IMR-90 (cell line): ENCODE results near the gene EYS. TPM values are rescaled to one million over a fixed set of nuclear protein-coding genes. Genes with fewer than 3 reads are reported as not detected.

ENCODE experiments used
- ATAC-seq: fragments of 200-7000 bp; cut with Tn5 transposase; 2 replicates; pipeline ENCODE4 v1.9.1; 2020; ENCODE audit warnings: low read depth, mild to moderate bottlenecking, moderate library complexity
- BruUV-seq: library from RNA; stranded (reverse); fragments of 400-500 nt; replicated peaks from 2 replicates; lab custom pipeline; 2021; lab: Mats Ljungman, UMichigan
- CTCF ChIA-PET: fragments of 300-600 bp; formaldehyde crosslinking; extraction: SDS; loops from one replicate; lab custom pipeline; 2021; ENCODE audit warnings: antibody characterized with exemption; lab: Yijun Ruan, JAX
- POLR2A ChIA-PET: fragments of 300-600 bp; sonication (Branson Sonifier 250); formaldehyde crosslinking; loops from one replicate; lab custom pipeline; 2022; ENCODE audit warnings: antibody characterized with exemption; ENCODE audit not compliant: unreplicated experiment; lab: Charles Lee
- DNase-seq: peaks from one replicate; pipeline ENCODE4 v3.0.0; 2013
- H2AFZ ChIP-seq: replicated peaks from 2 replicates; pipeline ENCODE3; 2013; ENCODE audit warnings: low read length, mild to moderate bottlenecking; ENCODE audit not compliant: poor library complexity
- H2AK5ac ChIP-seq: 2 replicates; pipeline ENCODE4 v1.6.1; 2013; ENCODE audit warnings: low read depth, low read length, inconsistent platforms
- H2AK9ac ChIP-seq: replicated peaks from 2 replicates; pipeline ENCODE3; 2013; ENCODE audit warnings: mild to moderate bottlenecking, low read depth, low read length, moderate library complexity; ENCODE audit not compliant: poor library complexity
- H2BK120ac ChIP-seq: 2 replicates; pipeline ENCODE4 v1.6.1; 2013; ENCODE audit warnings: low read depth, low read length, inconsistent platforms
- H2BK15ac ChIP-seq: 3 replicates; pipeline ENCODE4 v1.6.1; 2013; ENCODE audit warnings: low read depth, low read length, inconsistent platforms
- H2BK20ac ChIP-seq: 2 replicates; pipeline ENCODE4 v1.6.1; 2013; ENCODE audit warnings: low read depth, mild to moderate bottlenecking, inconsistent platforms, low read length, moderate library complexity
- H2BK5ac ChIP-seq: 2 replicates; pipeline ENCODE4 v1.6.1; 2013; ENCODE audit warnings: mild to moderate bottlenecking, low read depth, low read length, inconsistent platforms; ENCODE audit not compliant: poor library complexity, severe bottlenecking
- H3K14ac ChIP-seq: replicated peaks from 2 replicates; pipeline ENCODE4 v1.6.1; 2013; ENCODE audit warnings: low read depth, low read length, inconsistent platforms
- H3K18ac ChIP-seq: 2 replicates; pipeline ENCODE4 v1.6.1; 2013; ENCODE audit warnings: low read depth, low read length, control low read depth
- H3K23ac ChIP-seq: 2 replicates; pipeline ENCODE4 v1.6.1; 2013; ENCODE audit warnings: low read depth, low read length, inconsistent platforms
- H3K27ac ChIP-seq: 2 replicates; pipeline ENCODE4 v1.5.1; 2013; ENCODE audit warnings: mild to moderate bottlenecking, control low read depth, low read length; ENCODE audit not compliant: insufficient read depth
- H3K27me3 ChIP-seq: 2 replicates; pipeline ENCODE4 v1.6.1; 2013; ENCODE audit warnings: low read length; ENCODE audit not compliant: control insufficient read depth, insufficient read depth
- H3K36me3 ChIP-seq: 2 replicates; pipeline ENCODE4 v1.6.1; 2013; ENCODE audit warnings: low read length, mixed read lengths; ENCODE audit not compliant: control insufficient read depth, insufficient read depth
- H3K4ac ChIP-seq: 2 replicates; pipeline ENCODE4 v1.6.1; 2013; ENCODE audit warnings: low read depth, low read length, inconsistent platforms
- H3K4me1 ChIP-seq: 2 replicates; pipeline ENCODE4 v1.6.1; 2013; ENCODE audit warnings: low read length, mixed read lengths; ENCODE audit not compliant: control insufficient read depth, insufficient read depth
- H3K4me2 ChIP-seq: 2 replicates; pipeline ENCODE4 v1.6.1; 2013; ENCODE audit warnings: low read depth, mild to moderate bottlenecking, control low read depth, low read length, moderate library complexity
- H3K4me3 ChIP-seq: 2 replicates; pipeline ENCODE4 v1.5.1; 2013; ENCODE audit warnings: low read depth, mild to moderate bottlenecking, control low read depth, low read length, moderate library complexity; ENCODE audit not compliant: insufficient read depth
- H3K56ac ChIP-seq: 2 replicates; pipeline ENCODE4 v1.6.1; 2013; ENCODE audit warnings: low read length, inconsistent platforms; ENCODE audit not compliant: insufficient read depth; ENCODE audit errors: extremely low read depth
- H3K79me1 ChIP-seq, 2 experiments: 2 replicates each; pipeline ENCODE4 v1.6.1; 2013; ENCODE audit warnings: low read length in 2 of 2, inconsistent platforms in 1 of 2, low read depth in 1 of 2
- H3K9ac ChIP-seq: 2 replicates; pipeline ENCODE4 v1.6.1; 2013; ENCODE audit warnings: low read depth, low read length, control low read depth
- H3K9me1 ChIP-seq: 2 replicates; pipeline ENCODE4 v1.6.1; 2013; ENCODE audit warnings: low read length, inconsistent platforms; ENCODE audit not compliant: insufficient read depth
- H3K9me3 ChIP-seq: 2 replicates; pipeline ENCODE4 v1.6.1; 2013; ENCODE audit warnings: low read length; ENCODE audit not compliant: control insufficient read depth, insufficient read depth
- H4K20me1 ChIP-seq: 2 replicates; pipeline ENCODE4 v1.6.1; 2013; ENCODE audit warnings: low read length, inconsistent platforms; ENCODE audit not compliant: insufficient read depth
- H4K5ac ChIP-seq: 2 replicates; pipeline ENCODE4 v1.6.1; 2013; ENCODE audit warnings: mild to moderate bottlenecking, low read depth, low read length, control low read depth
- H4K8ac ChIP-seq, 2 experiments: 2 replicates each; pipeline ENCODE4 v1.6.1; 2013; ENCODE audit warnings: low read depth in 2 of 2, low read length in 2 of 2, control low read depth in 1 of 2, inconsistent platforms in 1 of 2
- H4K91ac ChIP-seq: 2 replicates; pipeline ENCODE4 v1.6.1; 2013; ENCODE audit warnings: low read depth, low read length, inconsistent platforms; ENCODE audit not compliant: insufficient read depth
- BHLHE40 ChIP-seq: fragments of 150-350 bp; IDR thresholded peaks from 2 replicates; pipeline ENCODE4 v1.6.1; 2016; ENCODE audit warnings: mild to moderate bottlenecking, low read depth, low read length
- CEBPB ChIP-seq: IDR thresholded peaks from 2 replicates; pipeline ENCODE4 v1.6.1; 2012; ENCODE audit warnings: low read depth, low read length, improper control_type of control experiment
- CHD1 ChIP-seq: IDR thresholded peaks from 2 replicates; pipeline ENCODE4 v1.6.1; 2012; ENCODE audit warnings: low read depth, low read length, improper control_type of control experiment
- FOS ChIP-seq: fragments of 150-350 bp; IDR thresholded peaks from 2 replicates; pipeline ENCODE4 v1.6.1; 2016; ENCODE audit warnings: low read depth, low read length
- MAFK ChIP-seq: IDR thresholded peaks from 2 replicates; pipeline ENCODE4 v1.6.1; 2012; ENCODE audit warnings: low read depth, low read length, improper control_type of control experiment
- MAZ ChIP-seq: IDR thresholded peaks from 2 replicates; pipeline ENCODE4 v1.6.1; 2012; ENCODE audit warnings: low read depth, mild to moderate bottlenecking, low read length, improper control_type of control experiment, moderate library complexity, borderline replicate concordance
- MXI1 ChIP-seq: IDR thresholded peaks from 2 replicates; pipeline ENCODE4 v1.6.1; 2012; ENCODE audit warnings: low read depth, mild to moderate bottlenecking, low read length, moderate library complexity, borderline replicate concordance
- NFE2L2 ChIP-seq: fragments of 150-350 bp; IDR thresholded peaks from 2 replicates; pipeline ENCODE4 v1.6.1; 2016; ENCODE audit warnings: low read depth, mild to moderate bottlenecking, low read length
- POLR2A ChIP-seq: IDR thresholded peaks from 2 replicates; pipeline ENCODE4 v1.6.1; 2012; ENCODE audit warnings: mild to moderate bottlenecking, low read depth, low read length
- RAD21 ChIP-seq: IDR thresholded peaks from 2 replicates; pipeline ENCODE4 v1.6.1; 2012; ENCODE audit warnings: low read length, improper control_type of control experiment
- RCOR1 ChIP-seq: IDR thresholded peaks from 2 replicates; pipeline ENCODE4 v1.6.1; 2012; ENCODE audit warnings: mild to moderate bottlenecking, low read length, improper control_type of control experiment; ENCODE audit not compliant: insufficient replicate concordance
- RFX5 ChIP-seq: IDR thresholded peaks from 2 replicates; pipeline ENCODE4 v1.8.0; 2012; ENCODE audit warnings: low read depth, mild to moderate bottlenecking, low read length, moderate library complexity
- SMC3 ChIP-seq: fragments of 150-350 bp; IDR thresholded peaks from 2 replicates; pipeline ENCODE4 v1.6.1; 2016; ENCODE audit warnings: low read depth, mild to moderate bottlenecking, antibody characterized with exemption, low read length, moderate library complexity
- USF2 ChIP-seq: fragments of 150-350 bp; IDR thresholded peaks from 2 replicates; pipeline ENCODE4 v1.6.1; 2017; ENCODE audit warnings: mild to moderate bottlenecking, antibody characterized with exemption, low read length, low read depth
- WGBS, 2 experiments: methylation state at CpG; one replicate each; pipeline versions ENCODE4 v1.1.5 to v1.1.7; 2013; ENCODE audit warnings: missing lambda C conversion rate in 2 of 2; ENCODE audit not compliant: insufficient read length in 1 of 2; ENCODE audit errors: extremely low coverage in 2 of 2; 5-methylcytosine and 5-hydroxymethylcytosine counted together
- dilution Hi-C: fragments of 300-500 bp; cut with HindIII; formaldehyde crosslinking; loops from one replicate; pipeline ENCODE4 v1.14.3; 2018; ENCODE audit warnings: low sequenced_read_pairs; ENCODE audit not compliant: unreplicated experiment
- in situ Hi-C: fragments of 300-500 bp; cut with MboI; formaldehyde crosslinking; loops from 3 replicates; pipeline ENCODE4 v1.14.3; 2019; ENCODE audit warnings: low sequenced_read_pairs, inconsistent platforms, mixed read lengths
- intact Hi-C: fragments of 100-400 bp; cut with micrococcal nuclease; formaldehyde crosslinking; loops from 2 replicates; pipeline ENCODE4 v1.10.0; 2022
- polyA plus RNA-seq, 3 experiments: library from polyadenylated mRNA; depleted of rRNA; stranded (reverse); fragments of >200 nt; gene quantifications; 2 replicates each; pipeline ENCODE4 v1.2.3, GENCODE V29; 2012; ENCODE audit warnings: low replicate concordance in 1 of 3
- total RNA-seq: library from RNA; depleted of rRNA; stranded (reverse); fragments of >200 nt; gene quantifications from 2 replicates; pipeline ENCODE4 v1.2.3, GENCODE V29; 2012
- TF ChIP-seq, protein P1 (sequence below): conservative IDR thresholded peaks from 2 replicates; pipeline ENCODE4 v1.5.1; 2012; ENCODE audit warnings: mild to moderate bottlenecking, low read depth, low read length, improper control_type of control experiment
- TF ChIP-seq, protein P2 (sequence below): fragments of 150-350 bp; IDR thresholded peaks from 2 replicates; pipeline ENCODE4 v1.6.1; 2016; ENCODE audit warnings: low read depth, mild to moderate bottlenecking, low read length, moderate library complexity, borderline replicate concordance

EYS gene
- total and polyA plus RNA-seq, 2 of the 4 experiments (the other 2 are of a cell fraction): under 0.01 TPM; not detected in 1

GRCh38 chr6:64064919-64065318 is 1642.1 kb downstream of the EYS start:
- H3K4me2 ChIP-seq: no peak overlapping the region
- ATAC-seq: no peak
- in situ Hi-C loops (no loop called here), dilution Hi-C loops (no loop called here), intact Hi-C loops (no loop called here)
- no peak for DNase-seq
- no peak overlapping the region for H2BK120ac ChIP-seq
- no peaks in the 10 kb centered on the region for H3K79me1 ChIP-seq
- no peak overlapping the region for H3K9ac ChIP-seq
- H4K8ac ChIP-seq: no peak overlapping the region
- H3K56ac ChIP-seq: no peak overlapping the region
- no peaks in the 10 kb centered on the region for H3K36me3 ChIP-seq
- no peak overlapping the region for H2BK15ac ChIP-seq
- H3K4ac ChIP-seq: no peak overlapping the region
- no peak overlapping the region for H2BK5ac ChIP-seq
- H3K23ac ChIP-seq: no peak overlapping the region
- no peaks in the 10 kb centered on the region for H3K9me1 ChIP-seq
- H3K27ac ChIP-seq: no peak overlapping the region
- TF ChIP-seq RCOR1 (no peak), USF2 (no peak), CEBPB (no peak), FOS (no peak), CHD1 (no peak), NFE2L2 (no peak), RFX5 (no peak), BHLHE40 (no peak), MAFK (no peak), MXI1 (no peak), SMC3 (no peak), MAZ (no peak), POLR2A (no peak), RAD21 (no peak)
- TF ChIP-seq, protein P1, sequence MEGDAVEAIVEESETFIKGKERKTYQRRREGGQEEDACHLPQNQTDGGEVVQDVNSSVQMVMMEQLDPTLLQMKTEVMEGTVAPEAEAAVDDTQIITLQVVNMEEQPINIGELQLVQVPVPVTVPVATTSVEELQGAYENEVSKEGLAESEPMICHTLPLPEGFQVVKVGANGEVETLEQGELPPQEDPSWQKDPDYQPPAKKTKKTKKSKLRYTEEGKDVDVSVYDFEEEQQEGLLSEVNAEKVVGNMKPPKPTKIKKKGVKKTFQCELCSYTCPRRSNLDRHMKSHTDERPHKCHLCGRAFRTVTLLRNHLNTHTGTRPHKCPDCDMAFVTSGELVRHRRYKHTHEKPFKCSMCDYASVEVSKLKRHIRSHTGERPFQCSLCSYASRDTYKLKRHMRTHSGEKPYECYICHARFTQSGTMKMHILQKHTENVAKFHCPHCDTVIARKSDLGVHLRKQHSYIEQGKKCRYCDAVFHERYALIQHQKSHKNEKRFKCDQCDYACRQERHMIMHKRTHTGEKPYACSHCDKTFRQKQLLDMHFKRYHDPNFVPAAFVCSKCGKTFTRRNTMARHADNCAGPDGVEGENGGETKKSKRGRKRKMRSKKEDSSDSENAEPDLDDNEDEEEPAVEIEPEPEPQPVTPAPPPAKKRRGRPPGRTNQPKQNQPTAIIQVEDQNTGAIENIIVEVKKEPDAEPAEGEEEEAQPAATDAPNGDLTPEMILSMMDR: no peak
- TF ChIP-seq, protein P2, sequence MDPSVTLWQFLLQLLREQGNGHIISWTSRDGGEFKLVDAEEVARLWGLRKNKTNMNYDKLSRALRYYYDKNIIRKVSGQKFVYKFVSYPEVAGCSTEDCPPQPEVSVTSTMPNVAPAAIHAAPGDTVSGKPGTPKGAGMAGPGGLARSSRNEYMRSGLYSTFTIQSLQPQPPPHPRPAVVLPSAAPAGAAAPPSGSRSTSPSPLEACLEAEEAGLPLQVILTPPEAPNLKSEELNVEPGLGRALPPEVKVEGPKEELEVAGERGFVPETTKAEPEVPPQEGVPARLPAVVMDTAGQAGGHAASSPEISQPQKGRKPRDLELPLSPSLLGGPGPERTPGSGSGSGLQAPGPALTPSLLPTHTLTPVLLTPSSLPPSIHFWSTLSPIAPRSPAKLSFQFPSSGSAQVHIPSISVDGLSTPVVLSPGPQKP: no peak
- H2AK9ac ChIP-seq: no peak overlapping the region
- no CpG with 5 or more reads among the region's 1 CpG for WGBS, 2 experiments
- no peak overlapping the region for H3K14ac ChIP-seq
- no peak overlapping the region for H2AFZ ChIP-seq
- H3K4me1 ChIP-seq: no peaks in the 10 kb centered on the region
- POLR2A ChIA-PET: no interaction called here
- no peaks in the 10 kb centered on the region for H4K20me1 ChIP-seq
- H2BK20ac ChIP-seq: no peak overlapping the region
- no peak overlapping the region for H2AK5ac ChIP-seq
- no peak overlapping the region for H3K4me3 ChIP-seq
- H4K91ac ChIP-seq: no peak overlapping the region
- no peak overlapping the region for H4K5ac ChIP-seq
- CTCF ChIA-PET: no interaction called here
- no peaks in the 10 kb centered on the region for H3K9me3 ChIP-seq
- BruUV-seq: no TSS peak
- no peak overlapping the region for H3K18ac ChIP-seq
- no peaks in the 10 kb centered on the region for H3K27me3 ChIP-seq
